Mesodermal cell (in vitro differentiated cells): ENCODE data around the gene PPP1R3A.

Experiments
- H3K27ac ChIP-seq: 2 replicates; pipeline ENCODE4 v1.7.0; 2013; ENCODE audit warnings: mild to moderate bottlenecking, low read depth, low read length, moderate library complexity; ENCODE audit not compliant: severe bottlenecking
- H3K36me3 ChIP-seq: 2 replicates; pipeline ENCODE4 v1.7.1; 2013; ENCODE audit warnings: mild to moderate bottlenecking, low read length, moderate library complexity; ENCODE audit not compliant: control insufficient read depth, insufficient read depth
- H3K4me1 ChIP-seq: one replicate; pipeline ENCODE4 v1.7.1; 2013; ENCODE audit warnings: mild to moderate bottlenecking, low read length; ENCODE audit not compliant: insufficient read depth, control insufficient read depth, poor library complexity, severe bottlenecking
- H3K4me3 ChIP-seq: 2 replicates; pipeline ENCODE4 v1.7.0; 2013; ENCODE audit warnings: low read length, control low read depth, mild to moderate bottlenecking; ENCODE audit not compliant: insufficient read depth, poor library complexity, severe bottlenecking; ENCODE audit errors: extremely low read depth
- H3K9me3 ChIP-seq: 2 replicates; pipeline ENCODE4 v1.7.1; 2013; ENCODE audit warnings: mild to moderate bottlenecking, low read length, moderate library complexity; ENCODE audit not compliant: control insufficient read depth
- WGBS, 2 experiments: methylation state at CpG; one replicate each; pipeline ENCODE4 v1.1.5; 2013; ENCODE audit warnings: missing lambda C conversion rate in 2 of 2; ENCODE audit not compliant: insufficient coverage in 2 of 2; 5-methylcytosine and 5-hydroxymethylcytosine counted together

Gene PPP1R3A

GRCh38 chr7:113880559-113880958 lies 38.2 kb downstream of the PPP1R3A start:
- 100% methylated on average over 1 of the region's 3 CpGs; no CpG with 5 or more reads in 1 of the 2 experiments for WGBS, 2 experiments
- Histone ChIP-seq H3K9me3 (no peaks in the 10 kb centered on the region), H3K4me1 (no peaks in the 10 kb centered on the region), H3K27ac (no peak overlapping the region), H3K4me3 (no peak overlapping the region), H3K36me3 (no peaks in the 10 kb centered on the region)

- no peak overlapping the region for H3K27ac ChIP-seq
- H3K4me1 ChIP-seq = no peaks in the 10 kb centered on the region
- no peak overlapping the region for H3K4me3 ChIP-seq
- 81 to 86% methylated on average over 6 of the region's 7 CpGs for WGBS, 2 experiments
- H3K9me3 ChIP-seq = no peaks in the 10 kb centered on the region
- H3K36me3 ChIP-seq = no peaks in the 10 kb centered on the region
Observed at GRCh38 chr7:113878394-113878992, 40.3 kb downstream of the PPP1R3A start.

- Histone ChIP-seq H3K36me3 (no peaks in the 10 kb centered on the region), H3K4me1 (no peaks in the 10 kb centered on the region), H3K4me3 (no peak overlapping the region), H3K9me3 (no peaks in the 10 kb centered on the region), H3K27ac (no peak overlapping the region)
- 80% methylated on average over 1 of the region's 2 CpGs; no CpG with 5 or more reads in 1 of the 2 experiments for WGBS, 2 experiments
Observed at GRCh38 chr7:113875224-113875623, 43.6 kb downstream of the PPP1R3A start.

DNA sequence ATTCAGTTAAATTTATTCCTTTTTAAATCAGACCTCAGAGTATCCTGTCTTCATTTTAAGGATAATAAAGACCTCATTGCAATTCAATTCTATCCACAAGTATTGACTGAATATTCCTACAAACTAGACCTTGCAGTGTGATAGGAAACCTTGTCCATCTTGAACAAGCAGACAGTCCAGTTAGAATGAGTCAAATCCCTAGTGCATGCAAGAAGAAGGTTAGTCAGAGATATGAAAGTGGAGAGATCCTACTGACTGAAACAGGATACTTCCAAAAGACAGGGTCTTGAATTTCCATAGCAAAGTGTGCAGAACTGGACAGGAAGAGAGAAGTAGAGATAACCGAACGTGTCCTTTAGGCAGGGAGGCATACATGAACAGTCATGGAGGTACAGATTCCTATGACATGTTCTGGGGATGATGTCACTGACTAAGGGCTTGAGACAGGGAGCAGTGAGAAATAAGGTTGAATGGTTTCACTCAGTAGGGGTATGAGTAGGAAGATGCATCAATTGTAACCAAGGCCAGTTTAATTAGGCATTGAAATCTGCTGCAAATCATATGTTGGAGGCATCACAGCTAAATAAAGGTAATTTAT lies 45.2 kb downstream of the PPP1R3A start:
- WGBS, 2 experiments = 75 to 77% methylated on average over 2 of the region's 2 CpGs
- H3K4me3 ChIP-seq = no peak overlapping the region
- H3K36me3 ChIP-seq = no peaks in the 10 kb centered on the region
- H3K27ac ChIP-seq = no peak overlapping the region
- H3K9me3 ChIP-seq = no peaks in the 10 kb centered on the region
- no peaks in the 10 kb centered on the region for H3K4me1 ChIP-seq

- WGBS, 2 experiments = 100% methylated on average over 1 of the region's 1 CpG; no CpG with 5 or more reads in 1 of the 2 experiments
- no peaks in the 10 kb centered on the region for H3K36me3 ChIP-seq
Observed at GRCh38 chr7:113872981-113873380, 45.8 kb downstream of the PPP1R3A start.

DNA sequence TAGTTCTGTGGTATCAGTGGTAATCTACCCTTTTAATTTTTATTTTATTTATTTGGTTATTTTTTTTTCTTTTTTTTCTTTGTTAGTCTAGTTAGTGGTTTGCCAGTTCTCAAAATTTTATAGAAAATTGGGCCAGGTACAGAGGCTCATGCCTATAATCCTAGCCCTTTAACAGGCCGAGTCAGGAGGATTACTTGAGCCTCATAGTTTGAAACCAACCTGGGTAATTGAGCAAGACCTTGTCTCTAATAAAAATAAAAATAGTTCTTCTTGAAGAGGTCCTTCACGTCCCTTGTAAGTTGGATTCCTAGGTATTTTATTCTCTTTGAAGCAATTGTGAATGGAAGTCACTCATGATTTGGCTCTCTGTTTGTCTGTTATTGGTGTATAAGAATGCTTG lies 51.5 kb downstream of the PPP1R3A start:
- Histone ChIP-seq H3K36me3 (no peaks in the 10 kb centered on the region), H3K27ac (no peak overlapping the region), H3K9me3 (no peaks in the 10 kb centered on the region), H3K4me1 (no peaks in the 10 kb centered on the region), H3K4me3 (no peak overlapping the region)
- 83 to 92% methylated on average over 1 to 2 of the region's 2 CpGs for WGBS, 2 experiments

More at GRCh38 chr7:113872981-113873380, 45.8 kb downstream of the PPP1R3A start:
- Histone ChIP-seq H3K27ac (no peak overlapping the region), H3K4me3 (no peak overlapping the region), H3K9me3 (no peaks in the 10 kb centered on the region), H3K4me1 (no peaks in the 10 kb centered on the region)

GRCh38 chr7:113856010-113856409 lies 62.8 kb downstream of the PPP1R3A start:
- H3K4me3 ChIP-seq = no peak overlapping the region
- no peak overlapping the region for H3K27ac ChIP-seq
- 56 to 76% methylated on average over 1 to 2 of the region's 2 CpGs for WGBS, 2 experiments
- no peaks in the 10 kb centered on the region for H3K9me3 ChIP-seq
- H3K4me1 ChIP-seq = no peaks in the 10 kb centered on the region
- H3K36me3 ChIP-seq = no peaks in the 10 kb centered on the region

DNA sequence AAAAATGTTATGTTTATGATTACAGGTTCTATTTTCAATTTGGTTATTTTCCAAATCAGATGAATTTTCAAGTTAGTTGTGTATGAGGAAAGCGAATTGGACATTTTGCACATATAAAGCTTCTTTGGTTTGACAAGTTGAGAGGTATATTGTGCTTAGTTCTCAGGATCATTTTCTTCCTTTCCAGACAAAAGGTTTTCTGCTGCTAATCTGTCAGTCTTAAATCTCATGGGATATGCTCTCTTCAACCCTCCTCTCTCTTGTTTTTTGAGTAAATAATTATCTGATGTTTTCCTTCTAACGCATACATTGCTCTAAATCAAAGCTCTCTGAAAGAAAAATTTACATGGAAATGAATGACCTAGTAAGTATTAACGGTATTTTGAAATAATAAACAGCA lies 77.9 kb downstream of the PPP1R3A start:
- no peaks in the 10 kb centered on the region for H3K4me1 ChIP-seq
- H3K27ac ChIP-seq = no peak overlapping the region
- WGBS, 2 experiments = 80% methylated on average over 1 of the region's 3 CpGs; no CpG with 5 or more reads in 1 of the 2 experiments
- no peaks in the 10 kb centered on the region for H3K36me3 ChIP-seq
- H3K9me3 ChIP-seq = no peaks in the 10 kb centered on the region
- no peak overlapping the region for H3K4me3 ChIP-seq

DNA sequence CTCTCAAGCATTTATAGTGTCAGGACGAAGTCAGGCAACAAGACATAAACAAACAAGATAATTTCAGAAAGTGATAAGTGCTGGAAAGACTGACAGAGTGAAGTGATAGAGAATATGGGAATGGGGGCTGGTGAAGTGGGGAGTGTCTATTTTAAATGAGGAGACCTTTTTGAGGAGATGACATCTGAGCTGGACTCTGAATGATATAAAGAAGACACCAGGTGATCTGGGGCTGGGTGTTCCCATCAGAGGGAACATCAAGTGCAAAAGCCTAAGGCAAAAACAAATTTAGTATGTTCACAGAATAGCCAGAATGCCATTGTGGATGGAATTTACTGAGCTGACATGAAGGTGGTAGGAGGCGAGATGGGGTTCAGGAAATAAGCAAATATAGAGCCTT lies 83.4 kb downstream of the PPP1R3A start:
- 100% methylated on average over 1 of the region's 2 CpGs for WGBS, 2 experiments
- Histone ChIP-seq H3K36me3 (no peaks in the 10 kb centered on the region), H3K27ac (no peak overlapping the region), H3K9me3 (no peaks in the 10 kb centered on the region), H3K4me1 (no peaks in the 10 kb centered on the region), H3K4me3 (no peak overlapping the region)

DNA sequence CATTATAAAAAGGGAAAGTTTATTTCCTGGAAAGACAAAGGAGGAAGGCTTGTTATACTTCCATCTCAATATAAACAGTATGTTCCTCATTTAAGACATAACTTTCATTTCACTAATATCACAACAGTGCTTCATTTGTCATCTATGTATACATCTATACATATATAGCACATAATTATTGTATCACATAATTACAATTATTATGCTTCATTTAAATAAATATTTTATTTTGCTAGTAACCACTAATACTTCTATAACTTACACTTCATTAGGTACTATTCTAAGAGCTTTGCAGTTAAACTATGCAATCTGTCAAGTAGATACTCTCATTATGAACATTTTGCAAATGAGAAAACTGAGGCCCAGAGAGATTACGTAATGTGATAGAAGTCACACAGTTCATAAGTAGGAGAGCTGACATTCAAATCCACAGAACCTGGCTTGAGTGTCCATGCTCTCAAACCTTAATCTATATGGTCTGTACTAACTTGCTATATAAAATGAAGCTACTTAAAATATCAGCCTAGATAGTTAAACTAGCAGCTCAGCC lies 86.5 kb downstream of the PPP1R3A start:
- Histone ChIP-seq H3K27ac (no peak overlapping the region), H3K9me3 (no peaks in the 10 kb centered on the region), H3K4me3 (no peak overlapping the region), H3K4me1 (no peaks in the 10 kb centered on the region), H3K36me3 (no peaks in the 10 kb centered on the region)
- 100% methylated on average over 1 of the region's 1 CpG; no CpG with 5 or more reads in 1 of the 2 experiments for WGBS, 2 experiments

DNA sequence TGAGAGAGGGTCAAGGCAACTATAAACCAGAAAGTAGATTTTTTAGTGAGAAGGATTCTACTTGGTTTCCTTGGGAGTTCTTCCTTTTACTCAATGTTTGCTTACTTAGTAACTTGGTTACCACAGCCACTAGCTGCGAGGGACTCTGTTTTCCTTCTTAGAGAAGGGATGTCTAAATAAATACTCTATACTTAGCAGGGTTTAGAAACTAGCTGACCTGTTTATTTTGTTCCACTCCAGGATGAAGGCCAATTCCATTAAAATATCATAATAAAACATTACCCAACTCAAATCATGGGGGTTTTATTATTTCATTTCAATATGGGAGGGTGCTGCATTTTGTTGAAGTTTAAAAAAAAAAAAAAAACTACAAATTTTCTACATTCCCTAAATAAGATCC lies 87.3 kb downstream of the PPP1R3A start:
- no CpG with 5 or more reads among the region's 1 CpG for WGBS, 2 experiments
- Histone ChIP-seq H3K4me3 (no peak overlapping the region), H3K36me3 (no peaks in the 10 kb centered on the region), H3K9me3 (no peaks in the 10 kb centered on the region), H3K4me1 (no peaks in the 10 kb centered on the region), H3K27ac (no peak overlapping the region)
